LNCaP clone FGC (cell line): ENCODE measurements around the gene CRISP1.

Source experiments
- DNase-seq: peaks from one replicate; pipeline ENCODE4 v3.0.0-alpha.2; 2011; ENCODE audit warnings: low read depth
- H3K4me3 ChIP-seq: 2 replicates; pipeline ENCODE4 v1.5.1; 2011; ENCODE audit warnings: mild to moderate bottlenecking, low read depth, low read length, control low read depth
- TF ChIP-seq, protein P1 (sequence below): IDR thresholded peaks from 2 replicates; pipeline ENCODE4 v1.5.1; 2012; ENCODE audit warnings: mild to moderate bottlenecking; ENCODE audit not compliant: control insufficient read depth, insufficient read depth; ENCODE audit errors: extremely low read depth

The CRISP1 gene, protein sequence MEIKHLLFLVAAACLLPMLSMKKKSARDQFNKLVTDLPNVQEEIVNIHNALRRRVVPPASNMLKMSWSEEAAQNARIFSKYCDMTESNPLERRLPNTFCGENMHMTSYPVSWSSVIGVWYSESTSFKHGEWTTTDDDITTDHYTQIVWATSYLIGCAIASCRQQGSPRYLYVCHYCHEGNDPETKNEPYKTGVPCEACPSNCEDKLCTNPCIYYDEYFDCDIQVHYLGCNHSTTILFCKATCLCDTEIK

DNA sequence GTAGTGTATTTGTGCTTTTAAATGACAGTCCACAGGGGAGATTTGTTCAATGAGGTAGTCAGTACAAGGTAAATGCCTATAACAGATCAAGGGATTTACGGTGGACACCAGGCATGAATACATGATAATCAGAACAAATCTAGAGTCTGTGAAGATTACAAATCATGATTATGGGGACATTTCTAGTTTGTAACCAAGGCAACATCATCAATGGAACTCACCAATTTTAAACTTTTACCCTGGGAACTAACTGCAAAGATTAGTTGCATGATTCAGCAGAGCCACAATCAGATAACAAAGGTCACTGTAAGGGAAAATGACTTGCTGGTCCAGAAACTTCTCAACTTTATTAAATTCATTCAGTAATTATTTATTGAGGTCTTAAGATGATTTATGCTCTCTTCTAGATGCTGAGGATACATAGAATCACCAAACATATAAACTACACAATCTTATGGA is at the start of gene CRISP1:
TSS of gene CRISP1 (minus strand) at position 51 of the 459 bp plus-strand sequence. CDS start 9,135 bp downstream, outside the sequence.
- DNase-seq, result no peak
- no peak within 1 kb of the TSS for H3K4me3 ChIP-seq
- TF ChIP-seq, protein P1, sequence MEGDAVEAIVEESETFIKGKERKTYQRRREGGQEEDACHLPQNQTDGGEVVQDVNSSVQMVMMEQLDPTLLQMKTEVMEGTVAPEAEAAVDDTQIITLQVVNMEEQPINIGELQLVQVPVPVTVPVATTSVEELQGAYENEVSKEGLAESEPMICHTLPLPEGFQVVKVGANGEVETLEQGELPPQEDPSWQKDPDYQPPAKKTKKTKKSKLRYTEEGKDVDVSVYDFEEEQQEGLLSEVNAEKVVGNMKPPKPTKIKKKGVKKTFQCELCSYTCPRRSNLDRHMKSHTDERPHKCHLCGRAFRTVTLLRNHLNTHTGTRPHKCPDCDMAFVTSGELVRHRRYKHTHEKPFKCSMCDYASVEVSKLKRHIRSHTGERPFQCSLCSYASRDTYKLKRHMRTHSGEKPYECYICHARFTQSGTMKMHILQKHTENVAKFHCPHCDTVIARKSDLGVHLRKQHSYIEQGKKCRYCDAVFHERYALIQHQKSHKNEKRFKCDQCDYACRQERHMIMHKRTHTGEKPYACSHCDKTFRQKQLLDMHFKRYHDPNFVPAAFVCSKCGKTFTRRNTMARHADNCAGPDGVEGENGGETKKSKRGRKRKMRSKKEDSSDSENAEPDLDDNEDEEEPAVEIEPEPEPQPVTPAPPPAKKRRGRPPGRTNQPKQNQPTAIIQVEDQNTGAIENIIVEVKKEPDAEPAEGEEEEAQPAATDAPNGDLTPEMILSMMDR, result no peak

DNA sequence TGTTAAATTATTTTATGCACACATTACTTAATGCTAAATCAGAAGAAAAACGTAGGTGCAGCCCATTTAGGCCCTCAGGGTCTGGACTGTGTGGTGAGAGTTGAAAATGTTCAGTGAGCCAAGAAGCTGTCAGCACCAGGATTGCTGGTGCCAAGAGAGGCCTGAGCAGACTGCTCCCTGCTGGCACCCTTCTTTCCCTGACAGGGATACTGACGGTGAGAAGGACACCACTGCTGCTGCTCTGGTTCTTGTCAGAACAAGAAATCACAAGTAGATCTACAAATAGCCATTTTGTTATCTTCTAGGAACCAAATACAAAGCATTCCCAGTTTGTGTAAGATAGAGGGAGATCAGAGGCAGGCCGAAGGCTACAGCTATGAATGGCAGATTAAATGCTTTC is 48.7 kb upstream of the CRISP1 start:
- H3K4me3 ChIP-seq, result no peak overlapping the region
- TF ChIP-seq, protein P1, result peak; percentile 22; the same call in 1 of the 2 replicates
- DNase-seq, result peak; percentile 34

DNA sequence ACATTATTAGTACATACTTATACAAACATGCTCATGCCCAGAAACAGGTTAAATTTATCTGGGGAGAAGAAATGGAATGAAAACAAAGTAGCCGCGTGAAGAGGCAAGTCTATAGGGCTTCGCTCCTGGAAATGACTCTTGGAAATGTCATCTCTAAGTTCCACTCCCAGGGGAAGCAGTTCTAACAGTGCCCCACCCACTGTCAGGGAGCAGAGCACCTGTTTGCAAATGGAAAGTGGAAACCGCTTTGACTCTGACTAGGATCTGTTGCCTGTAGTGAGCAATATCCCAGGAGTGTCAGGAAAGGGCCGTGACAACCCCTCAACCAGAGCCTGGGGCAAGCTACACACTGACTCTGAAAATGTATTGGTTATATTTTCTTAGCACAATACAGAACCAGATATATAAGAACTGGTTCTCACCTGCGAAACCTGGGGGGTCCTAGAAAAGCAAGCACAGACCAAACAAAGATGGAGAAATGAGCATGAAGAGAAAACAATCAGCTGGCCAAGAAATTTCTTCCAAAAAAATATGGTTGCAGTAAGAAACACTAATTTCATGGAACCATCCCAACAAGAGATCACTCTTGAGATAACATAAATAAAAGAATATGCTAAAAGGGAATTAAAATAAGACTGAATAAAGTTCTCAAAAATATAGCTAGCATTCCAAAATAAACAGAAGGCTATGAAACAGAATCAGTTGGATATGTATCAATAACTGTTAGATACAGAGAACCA is 47.5 kb upstream of the CRISP1 start:
- TF ChIP-seq, protein P1, result no peak
- no peak overlapping the region for H3K4me3 ChIP-seq
- no peak for DNase-seq

DNA sequence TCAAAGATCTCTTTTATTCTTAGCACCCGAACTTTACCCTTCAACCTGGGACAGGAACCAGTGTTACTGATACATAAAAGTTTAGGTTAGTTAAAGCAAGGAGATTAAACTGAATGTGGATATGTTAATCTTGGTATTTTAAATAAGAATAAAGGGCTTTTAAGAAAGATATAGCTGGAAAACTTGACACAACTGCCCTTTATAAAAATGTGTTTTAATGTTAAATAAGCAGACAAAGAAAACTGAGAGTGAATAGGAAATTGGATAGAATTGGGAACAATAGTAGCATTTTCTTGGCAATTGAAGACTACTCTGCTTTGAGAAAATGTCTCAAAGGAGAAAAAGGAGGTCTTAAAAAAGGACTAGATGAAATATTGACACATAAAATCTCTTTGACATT is 45.9 kb upstream of the CRISP1 start:
- TF ChIP-seq, protein P1, result no peak
- H3K4me3 ChIP-seq, result no peak overlapping the region
- no peak for DNase-seq

DNA sequence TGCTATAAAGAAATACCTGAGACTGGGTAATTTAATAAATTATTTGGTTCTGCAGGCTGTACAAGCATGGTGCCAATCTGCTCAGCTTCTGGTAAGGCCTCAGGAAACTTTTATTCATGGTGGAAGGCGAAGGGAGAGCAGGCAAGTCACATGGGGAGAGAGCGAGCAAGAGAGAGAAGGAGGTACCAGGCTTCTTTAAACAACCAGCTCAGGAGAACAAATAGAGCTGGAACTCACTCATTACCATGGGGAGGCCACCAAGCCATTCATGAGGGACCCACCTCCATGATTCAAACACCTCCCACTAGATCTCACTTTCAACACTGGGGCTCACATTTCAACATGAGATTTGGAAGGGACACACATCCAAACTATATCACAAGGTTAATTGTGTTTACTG is 44.9 kb upstream of the CRISP1 start:
- TF ChIP-seq, protein P1, result no peak
- H3K4me3 ChIP-seq, result no peak overlapping the region

DNA sequence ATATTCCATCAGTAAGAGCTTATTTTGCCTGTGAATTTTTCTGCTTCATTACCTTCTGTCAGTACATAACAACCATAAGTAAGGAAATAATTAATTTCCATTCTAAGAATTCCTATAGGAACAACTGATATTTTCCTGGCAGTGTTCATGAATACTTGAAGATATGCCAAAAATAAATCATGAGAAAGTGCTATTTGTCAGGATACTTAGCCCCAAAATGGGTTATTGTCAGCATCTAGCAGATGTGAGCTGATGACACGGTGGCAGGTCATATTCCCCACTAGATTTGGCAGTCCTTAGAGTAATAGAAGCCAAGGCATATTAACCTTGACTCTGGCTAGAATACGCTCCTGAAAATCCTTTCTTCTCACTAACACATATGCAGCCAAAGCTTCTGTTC is 43.2 kb upstream of the CRISP1 start:
- TF ChIP-seq, protein P1, result no peak
- no peak overlapping the region for H3K4me3 ChIP-seq
- DNase-seq, result no peak

More for the DNA sequence above, 44.9 kb upstream of the CRISP1 start:
- DNase-seq, result no peak

DNA sequence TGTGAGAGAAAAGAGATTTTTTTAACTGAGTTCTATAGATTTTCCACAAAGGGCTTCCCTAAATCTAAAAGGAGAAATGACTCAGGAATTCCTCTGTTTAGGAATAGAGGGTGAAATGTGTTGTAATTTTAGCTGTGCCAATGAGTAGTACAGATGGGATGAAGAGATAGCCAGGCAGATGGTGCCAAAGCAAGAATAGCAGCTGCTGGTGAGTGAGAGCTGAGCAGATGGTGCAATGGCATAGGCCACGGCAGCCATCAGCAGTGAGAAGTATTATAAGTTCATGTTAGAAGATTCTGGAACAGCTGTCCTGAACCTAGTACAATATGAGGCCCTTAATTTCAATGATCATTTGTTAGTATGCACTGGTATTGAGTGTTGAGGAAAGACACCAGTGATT is 40.2 kb upstream of the CRISP1 start:
- peak; percentile 79 for DNase-seq
- TF ChIP-seq, protein P1, result no peak
- no peak overlapping the region for H3K4me3 ChIP-seq
